Nephron (organoid): ENCODE measurements around the gene TRMT10B.

Experiments
- H3K27ac Mint-ChIP-seq, 3 experiments: 2 replicates each; pipeline ENCODE4 v1.8.0; 2020; ENCODE audit warnings: mixed read lengths in 3 of 3, mild to moderate bottlenecking in 2 of 3, moderate library complexity in 1 of 3
- H3K27me3 Mint-ChIP-seq: 2 replicates; pipeline ENCODE4 v1.8.0; 2021; ENCODE audit warnings: low read depth, mild to moderate bottlenecking, moderate library complexity, mixed read lengths
- H3K36me3 Mint-ChIP-seq: 2 replicates; pipeline ENCODE4 v1.8.0; 2020; ENCODE audit warnings: low read depth, mixed read lengths
- H3K4me1 Mint-ChIP-seq: 2 replicates; pipeline ENCODE4 v1.8.0; 2020; ENCODE audit warnings: mixed read lengths
- H3K4me3 Mint-ChIP-seq, 3 experiments: 2 replicates each; pipeline ENCODE4 v1.8.0; 2020; ENCODE audit warnings: mild to moderate bottlenecking in 3 of 3, mixed read lengths in 3 of 3, moderate library complexity in 2 of 3
- H3K9me3 Mint-ChIP-seq: 2 replicates; pipeline ENCODE4 v1.8.0; 2020; ENCODE audit warnings: mixed read lengths
- CTCF ChIP-seq, 3 experiments: fragments of 200-600 bp; sonication (generic); IDR thresholded peaks; one replicate each; pipeline ENCODE4 v1.5.0; 2021; ENCODE audit warnings: antibody characterized with exemption in 3 of 3; ENCODE audit not compliant: unreplicated experiment in 3 of 3

Gene TRMT10B

GRCh38 chr9:37769995-37770394 is 16.4 kb downstream of the TRMT10B start:
- Mint-ChIP-seq H3K4me1 (no peaks in the 10 kb centered on the region), H3K4me3 (no peak overlapping the region), H3K27me3 (no peaks in the 10 kb centered on the region), H3K27ac (no peak overlapping the region), H3K9me3 (peaks cover 2% of the 10 kb centered on the region), H3K36me3 (peaks cover 50% of the 10 kb centered on the region)
- TF ChIP-seq CTCF (IDR thresholded peaks at IDR 0.05; ENCODE audit: unreplicated experiment in 3 of 3), result no peak

DNA sequence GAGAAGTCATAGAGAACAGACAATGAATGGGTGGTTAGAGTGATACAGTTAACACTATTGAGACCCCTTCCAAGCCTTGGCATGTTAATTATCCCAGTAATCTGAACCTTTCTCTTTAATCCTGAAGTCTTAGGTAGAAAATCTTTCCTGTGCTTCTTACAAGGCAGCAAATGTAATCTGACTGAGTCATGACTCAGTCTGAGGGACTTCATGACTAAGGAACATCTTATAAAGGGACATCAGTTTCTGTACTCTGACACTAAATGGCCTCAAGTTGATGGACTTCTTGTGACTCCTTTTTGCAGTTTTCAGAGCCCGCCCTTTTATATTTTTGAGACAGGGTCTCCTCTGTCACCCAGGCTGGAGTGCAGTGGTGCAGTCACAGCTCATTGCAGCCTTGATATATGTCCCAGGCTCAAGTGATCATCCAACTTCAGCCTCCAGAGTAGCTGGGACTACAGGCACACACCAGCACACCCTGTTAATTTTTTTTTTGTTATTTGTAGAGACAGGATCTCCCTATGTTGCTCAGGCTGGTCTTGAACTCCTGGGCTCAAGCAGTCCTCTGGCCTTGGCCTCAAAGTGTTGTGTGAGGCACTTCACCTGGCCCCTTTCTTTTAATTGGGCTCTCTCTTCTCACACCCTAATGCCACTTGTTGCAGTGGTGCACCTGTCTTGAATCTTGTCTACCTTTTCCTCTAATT is 21.8 kb downstream of the TRMT10B start:
- Mint-ChIP-seq H3K4me3 (no peak overlapping the region), H3K4me1 (no peaks in the 10 kb centered on the region), H3K27me3 (no peaks in the 10 kb centered on the region), H3K27ac (no peak overlapping the region), H3K9me3 (no peaks in the 10 kb centered on the region), H3K36me3 (peaks cover 61% of the 10 kb centered on the region)
- TF ChIP-seq CTCF (IDR thresholded peaks at IDR 0.05; ENCODE audit: unreplicated experiment in 3 of 3), result no peak

- H3K4me1 Mint-ChIP-seq, result no peaks in the 10 kb centered on the region
- no peak overlapping the region for H3K4me3 Mint-ChIP-seq
- peaks cover 62% of the 10 kb centered on the region for H3K36me3 Mint-ChIP-seq
- H3K27me3 Mint-ChIP-seq, result no peaks in the 10 kb centered on the region
- no peak overlapping the region for H3K27ac Mint-ChIP-seq
- TF ChIP-seq CTCF (IDR thresholded peaks at IDR 0.05; ENCODE audit: unreplicated experiment in 3 of 3), result no peak
- H3K9me3 Mint-ChIP-seq, result no peaks in the 10 kb centered on the region
Observed at GRCh38 chr9:37776328-37776727, 22.7 kb downstream of the TRMT10B start.

DNA sequence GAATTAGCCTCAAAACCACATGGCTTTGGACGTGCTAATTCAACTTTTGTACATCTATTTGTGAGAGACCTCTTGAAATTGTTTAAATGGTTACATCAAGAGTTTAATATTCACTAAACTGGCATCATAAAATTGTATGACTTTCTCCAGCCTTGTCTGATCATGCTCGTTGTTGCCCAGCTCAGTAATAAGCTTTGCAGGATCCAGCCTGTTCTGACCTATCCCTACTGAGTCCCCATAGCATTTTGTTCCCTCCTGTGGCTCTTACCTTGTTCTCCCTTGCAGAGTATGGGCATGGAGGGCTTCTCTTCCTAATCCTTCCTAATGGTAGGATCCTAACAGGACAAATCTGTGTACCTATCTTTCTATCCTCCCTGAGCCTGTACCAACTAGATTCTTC is 24.9 kb downstream of the TRMT10B start:
- H3K36me3 Mint-ChIP-seq, result peaks cover 68% of the 10 kb centered on the region
- peaks cover 8% of the 10 kb centered on the region for H3K4me1 Mint-ChIP-seq
- no peaks in the 10 kb centered on the region for H3K9me3 Mint-ChIP-seq
- no peak overlapping the region for H3K4me3 Mint-ChIP-seq
- no peak overlapping the region for H3K27ac Mint-ChIP-seq
- TF ChIP-seq CTCF (IDR thresholded peaks at IDR 0.05; ENCODE audit: unreplicated experiment in 3 of 3), result no peak
- H3K27me3 Mint-ChIP-seq, result no peaks in the 10 kb centered on the region

- Mint-ChIP-seq H3K27me3 (no peaks in the 10 kb centered on the region), H3K4me1 (peaks cover 21% of the 10 kb centered on the region), H3K27ac (peak overlapping the region in 2 of 3 experiments; percentile 85 to 95), H3K9me3 (no peaks in the 10 kb centered on the region), H3K4me3 (peak overlapping the region; percentile 99 to 100 (median 99)), H3K36me3 (peaks cover 39% of the 10 kb centered on the region)
- no peak for TF ChIP-seq CTCF (IDR thresholded peaks at IDR 0.05; ENCODE audit: unreplicated experiment in 3 of 3)
Observed at GRCh38 chr9:37784291-37784615, 30.6 kb downstream of the TRMT10B start.
